Heart left ventricle (tissue), 13 donors: Measurements from ENCODE around the gene PCED1B.

Source experiments
- POLR2A ChIP-seq, 2 donors: fragments of 450-650 bp; IDR thresholded peaks; one replicate each; pipeline ENCODE4 v1.6.1; 2017; ENCODE audit warnings: antibody characterized with exemption in 2 of 2, mild to moderate bottlenecking in 2 of 2, moderate library complexity in 2 of 2
- TF ChIP-seq, protein P1 (sequence below), 12 donors: fragments of 200-600 bp; sonication (generic) in 4 of 12; IDR thresholded peaks; one replicate each; pipeline versions ENCODE4 v1.5.0 to v1.8.0; 2018 to 2022; ENCODE audit warnings: antibody characterized with exemption in 12 of 12, mild to moderate bottlenecking in 5 of 12
- donor health status: ischemic (EF 13 %, LVEDD 7.1; RV severe dilation, severe dysfunction).
- donor health status: DM: no; HTN: yes; CAD: no.
- donor health status: DM: no; HTN: no; CAD: no.
- donor health status: ischemic (EF 25% LVEDD 6.9; RV normal size, moderate dysfunction).
- donor health status: ischemic (EF 25% LVEDD 5.7; RV mildly dilated, moderate dysfunction).
- donor health status: ischemic (EF 35%, LVEDD 5.7; RV mildly dilated, moderate dysfunction).
- donor health status: nonischemic (EF 11% LVEDD 7.7; RV severe dilation, severe dysfunction).
- donor health status: DM: yes; HTN: yes; CAD: no.
- donor health status: PGD.
- donor health status: ischemic (EF 29% LVEDD 5.4; RV normal size, mild dysfunction).
- donor health status: nonischemic (EF 23%, LVEDD 6.1; RV moderate dilation, normal function).

DNA sequence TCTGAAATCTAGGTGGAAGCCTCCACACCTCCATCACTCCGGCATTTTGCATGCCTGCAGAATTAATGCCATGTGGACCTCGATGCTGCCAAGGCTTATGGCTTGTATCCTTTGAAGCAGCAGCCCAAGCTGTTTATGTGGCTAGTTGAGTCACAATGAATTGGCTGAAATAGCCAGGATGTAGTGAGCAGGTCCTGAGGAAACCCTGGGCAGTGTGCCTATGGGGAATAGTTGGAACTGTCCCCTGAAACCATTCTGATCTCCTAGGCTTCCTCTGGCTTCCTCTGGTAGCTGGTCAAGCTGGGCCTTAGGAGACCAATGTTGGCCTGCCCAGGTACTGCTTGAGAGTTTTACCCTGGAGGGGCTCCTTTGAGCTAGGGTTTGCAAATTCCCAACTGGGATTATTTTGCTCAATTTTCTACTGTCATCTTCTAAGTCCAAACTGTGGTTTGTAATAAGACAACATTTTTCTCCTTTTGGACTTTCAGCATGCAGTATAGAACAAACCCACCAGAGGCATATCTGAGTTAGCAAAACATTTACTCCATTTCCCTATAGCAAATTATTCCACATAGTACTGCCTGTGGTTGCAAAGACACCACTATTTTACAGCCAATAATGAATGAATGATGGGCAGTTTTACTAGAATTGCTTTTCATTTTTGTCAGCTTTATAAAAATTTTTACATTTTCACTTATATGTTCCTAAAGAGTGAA lies 85.5 kb downstream of the PCED1B start:
- no peak for TF ChIP-seq POLR2A (IDR thresholded peaks at IDR 0.05)
- TF ChIP-seq, protein P1, sequence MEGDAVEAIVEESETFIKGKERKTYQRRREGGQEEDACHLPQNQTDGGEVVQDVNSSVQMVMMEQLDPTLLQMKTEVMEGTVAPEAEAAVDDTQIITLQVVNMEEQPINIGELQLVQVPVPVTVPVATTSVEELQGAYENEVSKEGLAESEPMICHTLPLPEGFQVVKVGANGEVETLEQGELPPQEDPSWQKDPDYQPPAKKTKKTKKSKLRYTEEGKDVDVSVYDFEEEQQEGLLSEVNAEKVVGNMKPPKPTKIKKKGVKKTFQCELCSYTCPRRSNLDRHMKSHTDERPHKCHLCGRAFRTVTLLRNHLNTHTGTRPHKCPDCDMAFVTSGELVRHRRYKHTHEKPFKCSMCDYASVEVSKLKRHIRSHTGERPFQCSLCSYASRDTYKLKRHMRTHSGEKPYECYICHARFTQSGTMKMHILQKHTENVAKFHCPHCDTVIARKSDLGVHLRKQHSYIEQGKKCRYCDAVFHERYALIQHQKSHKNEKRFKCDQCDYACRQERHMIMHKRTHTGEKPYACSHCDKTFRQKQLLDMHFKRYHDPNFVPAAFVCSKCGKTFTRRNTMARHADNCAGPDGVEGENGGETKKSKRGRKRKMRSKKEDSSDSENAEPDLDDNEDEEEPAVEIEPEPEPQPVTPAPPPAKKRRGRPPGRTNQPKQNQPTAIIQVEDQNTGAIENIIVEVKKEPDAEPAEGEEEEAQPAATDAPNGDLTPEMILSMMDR (IDR thresholded peaks at IDR 0.05), result no peak
